Left lobe of liver (tissue), 2 donors: Measurements from ENCODE around the gene STKLD1. TPM values are rescaled to one million over a fixed set of nuclear protein-coding genes. Genes with fewer than 3 reads are reported as not detected.
"Not testable (repeated sequence)": the region's sequence is repeated elsewhere in the genome, so short reads cannot be mapped to it uniquely, and the experiment has no call there.

Experiments used
- ATAC-seq: fragments of 200-7000 bp; cut with Tn5 transposase; one replicate; pipeline ENCODE4 v1.9.1; 2020; ENCODE audit warnings: mild to moderate bottlenecking, moderate library complexity
- DNase-seq: peaks from one replicate; pipeline ENCODE4 v3.0.0-alpha.2; 2020; ENCODE audit warnings: low spot score
- total RNA-seq: library from RNA; stranded (reverse); gene quantifications from one replicate; pipeline ENCODE4 v1.2.1, GENCODE V29; 2021
- donor health status: DM: no; HTN: no; CAD: no; lungs with moderate emphysema.
- donor health status: DM: no; HTN: yes; CAD: no.

STKLD1 gene
- total RNA-seq, 1 donor from 2014 or later, result 0.83 TPM

DNA sequence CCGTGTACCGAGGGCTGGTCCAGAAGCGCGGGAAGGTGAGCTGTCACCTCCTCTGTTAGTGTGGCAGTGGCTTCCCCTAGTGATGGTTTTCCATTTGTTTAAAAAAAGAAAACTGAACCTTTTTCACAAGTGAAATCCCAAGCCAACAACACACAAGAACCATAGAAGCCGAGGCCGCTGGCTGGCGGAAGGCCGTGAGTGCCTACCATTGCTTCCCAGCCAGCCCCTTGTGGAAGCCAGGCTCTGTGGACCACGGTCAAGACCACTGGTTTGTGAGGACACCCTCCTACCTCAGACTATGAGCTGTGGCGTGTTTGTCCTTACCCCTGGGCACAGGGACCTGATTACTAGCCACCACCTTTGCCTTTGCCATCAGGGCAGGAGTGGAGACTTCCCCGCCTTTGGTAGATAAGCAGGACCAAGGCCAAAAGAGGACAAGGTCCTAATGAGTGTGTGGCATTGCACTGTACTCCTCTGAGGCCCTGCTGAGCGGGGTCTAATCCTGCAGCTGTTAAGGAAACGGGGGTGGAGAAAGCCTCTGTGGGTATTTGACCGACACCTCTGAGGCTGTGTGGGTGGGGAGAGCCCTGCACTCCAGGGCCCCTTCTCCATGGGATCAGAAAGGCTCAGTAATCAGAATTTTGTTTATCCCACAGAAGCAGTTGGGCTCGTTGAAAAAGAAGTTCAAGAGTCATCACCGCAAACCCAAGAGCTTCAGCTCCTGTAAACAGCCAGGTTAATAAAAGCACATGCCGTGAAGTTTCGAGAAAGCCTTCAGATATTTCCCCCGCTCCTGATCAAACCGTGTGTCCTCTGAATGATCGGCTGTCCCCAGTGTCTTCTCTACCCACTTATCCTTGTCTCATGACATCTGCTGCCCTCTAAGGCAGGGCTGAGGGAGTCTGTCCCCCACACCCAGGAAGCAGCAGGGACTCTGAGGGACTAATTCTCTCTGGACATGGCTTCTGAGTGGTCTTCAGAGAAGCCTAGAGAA, 15.5 kb upstream of the STKLD1 start:
- ATAC-seq (peak; percentile 25), DNase-seq (no peak)

DNA sequence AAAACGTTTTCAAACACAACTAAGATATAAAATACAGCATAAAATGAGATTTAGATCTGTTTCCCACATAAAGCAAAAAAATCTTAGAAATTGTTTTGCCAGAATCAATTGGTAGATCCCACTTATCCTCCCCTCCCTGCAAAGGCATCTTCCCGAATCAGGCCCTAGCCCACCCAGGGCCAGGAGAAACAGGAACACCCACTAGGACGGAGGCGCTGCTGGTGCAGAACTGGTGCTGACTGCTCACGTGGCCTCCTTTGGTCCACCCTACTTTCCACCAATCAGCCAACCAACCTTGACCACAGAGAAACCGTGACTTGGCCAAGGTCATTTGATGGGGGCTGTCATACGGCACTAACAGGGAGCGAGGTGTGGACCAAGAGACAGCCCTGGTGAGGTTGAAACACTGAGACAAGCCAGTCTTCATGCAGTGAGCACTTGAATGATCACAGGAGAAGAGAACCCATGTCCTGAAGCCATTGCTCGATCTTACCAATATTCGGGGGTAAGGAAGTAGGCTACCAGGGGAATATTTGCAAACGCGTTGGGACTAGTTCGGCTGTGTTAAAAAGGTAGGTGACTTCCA, 14.6 kb upstream of the STKLD1 start:
- DNase-seq (no peak), ATAC-seq (no peak)

DNA sequence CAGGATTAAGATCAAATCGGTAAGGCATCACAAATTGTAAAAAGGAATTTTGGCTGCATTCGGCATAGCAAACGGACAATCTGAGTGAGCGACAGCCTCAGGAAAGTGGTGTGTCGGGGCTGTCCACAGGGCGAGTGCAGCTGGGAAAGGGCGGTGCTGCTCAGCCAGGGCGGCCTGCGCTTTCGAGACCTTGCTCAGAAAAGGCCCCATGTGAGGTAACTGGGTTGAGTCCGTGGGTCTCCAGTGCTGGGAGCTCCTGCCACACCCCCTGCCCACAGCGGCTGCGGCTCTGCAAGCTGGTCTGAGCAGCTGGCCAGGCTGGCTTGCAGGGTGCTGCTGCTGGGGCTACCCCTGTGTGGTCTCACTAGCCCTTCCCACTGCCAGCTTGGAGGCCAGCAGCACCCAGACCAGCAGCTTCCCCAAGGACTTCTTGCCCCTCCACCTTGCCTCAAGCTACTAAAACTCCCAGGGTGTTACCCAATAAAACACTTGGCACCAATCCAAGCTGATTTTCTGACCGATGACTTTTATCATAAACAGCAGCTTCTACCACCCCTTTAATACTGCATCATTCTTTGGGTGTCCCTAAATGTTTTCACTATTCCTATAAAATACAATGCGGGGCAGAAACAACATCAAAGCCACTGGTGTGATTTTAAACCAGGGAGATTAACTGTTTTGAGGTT, 13.7 kb upstream of the STKLD1 start:
- no peak for DNase-seq
- ATAC-seq, result no peak

DNA sequence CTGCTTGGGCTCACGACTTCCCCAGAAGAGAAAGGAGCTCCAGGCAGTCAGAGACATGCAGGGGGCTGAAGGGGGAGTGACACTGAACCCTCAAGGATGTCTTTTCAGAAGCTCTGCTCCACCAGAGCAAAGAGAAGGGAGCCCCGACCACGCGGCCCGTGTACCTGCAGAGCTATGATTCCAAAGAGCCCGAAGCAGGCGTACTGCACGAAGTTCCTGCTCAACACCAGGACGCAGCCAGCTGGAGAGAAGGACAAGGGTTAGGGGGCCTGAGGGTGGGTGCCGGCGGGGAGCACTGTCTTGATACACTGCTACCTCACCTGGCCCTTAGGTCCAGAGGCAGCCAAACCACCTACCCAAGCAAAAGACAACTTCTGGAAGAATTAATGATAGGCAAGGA, 9.7 kb upstream of the STKLD1 start:
- DNase-seq, result no peak
- no peak for ATAC-seq

DNA sequence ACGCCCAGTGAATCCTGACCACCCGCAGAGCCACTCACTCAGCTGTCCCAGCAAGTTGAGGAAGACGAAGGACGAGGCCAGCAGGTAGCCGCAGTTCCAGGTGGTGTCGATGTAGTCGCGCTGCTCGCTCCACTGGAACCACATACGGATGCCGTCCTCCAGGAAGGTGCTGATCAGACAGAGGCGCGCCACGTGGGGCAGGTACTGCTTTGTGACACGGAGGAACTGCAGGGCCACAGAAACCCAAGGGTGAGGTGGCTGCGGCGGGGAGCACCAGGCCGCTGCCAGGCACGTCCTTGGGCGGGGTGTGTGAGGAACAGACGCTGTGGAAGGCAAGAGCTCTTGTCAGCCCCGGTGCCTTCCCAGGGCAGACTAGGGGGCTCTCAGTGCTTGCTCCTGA, 8.9 kb upstream of the STKLD1 start:
- DNase-seq (no peak), ATAC-seq (no peak)

DNA sequence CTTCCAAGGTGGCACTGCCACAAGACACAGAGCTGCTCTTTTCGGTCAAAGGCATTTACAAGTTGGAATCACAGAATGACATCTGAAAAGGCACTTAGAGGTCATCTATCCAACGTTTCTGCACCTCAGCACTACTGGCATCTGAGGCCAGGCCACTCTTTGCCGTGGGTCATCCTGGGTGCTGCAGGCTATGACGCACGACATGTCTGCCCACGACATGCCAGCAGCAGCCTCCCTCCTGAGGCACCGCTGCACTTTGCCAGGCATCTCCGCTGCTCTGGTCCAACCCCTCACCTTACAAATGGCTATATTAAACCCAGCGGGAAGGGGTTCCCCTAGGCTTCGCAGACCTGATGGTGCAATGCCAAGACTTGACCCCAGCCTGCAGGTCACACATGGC, 8.4 kb upstream of the STKLD1 start:
- no peak for DNase-seq
- no peak for ATAC-seq

DNA sequence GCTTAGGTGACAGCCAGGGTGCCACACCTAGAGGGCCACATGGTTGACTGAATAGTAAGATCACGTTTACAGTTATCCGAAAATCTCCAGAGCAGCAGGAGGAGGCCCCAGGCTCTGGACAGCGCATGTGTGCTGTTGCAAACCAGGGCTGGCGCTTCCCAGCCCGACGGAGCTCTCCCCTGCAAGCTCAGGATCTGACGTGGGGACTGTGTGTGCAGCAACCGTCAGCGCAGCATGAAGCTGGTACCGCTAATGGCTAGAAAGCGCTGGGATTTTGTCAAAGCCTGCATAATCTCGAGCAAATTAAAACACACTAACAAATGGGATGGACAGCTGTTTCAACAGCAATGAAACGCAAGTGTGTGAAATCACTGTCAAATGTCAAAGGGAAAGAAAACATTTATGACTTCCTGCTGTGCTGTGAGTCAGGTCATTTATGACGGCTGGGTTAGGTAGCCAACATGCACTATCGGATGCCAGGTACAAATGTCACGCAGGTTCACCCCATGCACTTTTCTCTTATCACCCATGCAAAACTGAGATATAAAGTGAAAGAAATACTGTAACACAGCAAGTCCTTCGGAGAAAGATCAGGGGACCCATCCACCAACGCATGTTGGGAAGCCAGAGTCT, 7.8 kb upstream of the STKLD1 start:
- DNase-seq, result no peak
- peak; percentile 37 for ATAC-seq

DNA sequence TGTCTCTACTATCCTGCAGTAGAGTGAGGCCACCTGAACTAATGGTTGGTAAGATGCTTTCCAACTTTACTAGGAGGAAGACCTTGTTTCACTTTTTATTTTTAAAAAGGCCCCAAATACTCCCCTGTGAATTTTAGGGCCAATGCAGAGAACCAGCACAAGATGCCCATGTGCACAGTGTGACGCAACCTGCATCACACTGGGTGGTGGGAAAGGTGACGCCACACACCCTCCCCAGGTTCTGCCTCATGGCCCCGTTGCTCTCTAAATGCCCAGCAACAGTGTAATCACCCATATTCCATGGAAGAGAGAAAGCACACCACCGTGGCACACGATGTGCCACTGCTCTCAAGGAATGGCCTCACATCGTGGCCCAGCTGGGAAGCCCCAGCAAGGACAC, 6.7 kb upstream of the STKLD1 start:
- ATAC-seq, result no peak
- DNase-seq, result no peak

DNA sequence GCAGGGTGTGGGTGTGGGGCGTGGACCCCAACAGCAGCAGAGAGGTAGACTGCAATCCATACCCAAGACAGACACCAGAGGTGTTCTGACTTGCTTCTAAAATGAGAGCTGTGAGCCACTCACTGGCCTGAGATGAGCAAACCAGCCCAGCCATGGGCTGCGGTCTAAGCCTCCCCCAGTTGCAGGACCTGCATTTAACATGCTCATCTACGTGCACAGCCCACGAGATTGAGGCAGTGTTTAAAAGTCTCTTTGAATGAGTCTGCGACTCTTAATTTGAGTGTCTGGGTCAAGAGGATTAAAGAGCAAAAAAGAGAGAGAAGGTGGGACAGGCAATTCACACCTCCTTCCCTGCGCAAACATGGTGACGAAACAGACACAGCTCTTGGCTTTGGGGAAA, 6.2 kb upstream of the STKLD1 start:
- DNase-seq, result no peak
- ATAC-seq, result no peak

DNA sequence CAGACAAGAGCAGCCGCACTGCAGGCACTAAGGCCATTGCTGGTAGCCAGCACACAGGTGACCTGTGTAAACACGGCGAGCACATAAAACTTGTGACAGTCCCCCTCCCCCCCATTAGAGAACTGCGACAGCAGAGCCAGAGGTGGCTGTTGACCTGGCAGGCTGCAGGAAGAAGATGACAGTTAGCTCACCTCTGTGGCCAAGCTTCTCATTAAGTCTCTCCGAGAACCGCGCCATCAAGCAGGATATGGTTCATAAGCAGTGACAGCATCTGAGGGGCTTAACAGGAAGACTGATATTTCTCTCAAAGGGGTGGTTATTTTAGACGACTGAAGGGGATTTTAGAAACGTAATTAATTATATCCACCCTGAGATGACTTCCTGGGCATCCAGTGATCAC, 5.5 kb upstream of the STKLD1 start:
- peak; percentile 81 for DNase-seq
- peak; percentile 73 for ATAC-seq

DNA sequence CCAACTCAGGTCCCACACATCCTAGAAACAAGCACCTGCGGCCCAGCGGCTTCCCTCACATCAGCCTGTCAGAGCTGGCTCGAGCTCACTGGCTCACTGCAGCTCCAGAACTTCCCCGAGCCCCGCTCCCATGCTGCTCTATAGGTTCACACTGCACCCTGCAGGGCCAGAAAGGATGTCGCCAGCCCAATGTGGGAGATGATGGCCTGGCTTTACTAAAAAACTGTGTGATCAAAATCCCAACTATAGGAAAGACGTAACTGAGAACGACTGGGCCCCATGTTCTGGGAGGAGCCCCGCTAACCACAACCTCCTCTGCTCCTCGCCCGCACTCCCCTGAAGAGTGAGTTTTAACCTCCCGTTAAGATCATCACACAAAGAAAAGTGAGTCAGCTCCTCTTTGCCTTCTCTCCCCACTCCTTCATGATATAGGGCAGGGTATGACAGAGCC, 4.9 kb upstream of the STKLD1 start:
- ATAC-seq (no peak), DNase-seq (no peak)

DNA sequence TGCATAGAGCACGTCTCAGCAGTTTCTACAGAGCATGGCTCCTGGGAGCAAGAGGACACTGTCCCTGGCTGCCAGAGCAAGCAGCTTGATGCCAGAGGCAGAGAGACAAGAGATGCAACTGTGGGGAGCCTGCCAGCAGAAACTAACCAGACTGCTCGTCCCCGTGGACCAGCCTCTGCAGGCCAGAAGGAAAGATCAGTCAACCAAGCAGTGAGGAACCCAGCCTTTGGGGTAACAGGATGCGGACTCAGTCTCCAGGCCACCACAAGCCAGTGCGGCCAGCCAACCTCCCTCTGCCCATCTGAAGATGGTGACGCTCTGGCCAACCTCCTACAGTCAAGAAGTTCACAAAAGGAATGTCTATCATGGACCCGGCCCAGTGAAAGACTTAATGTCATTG, 4.0 kb upstream of the STKLD1 start:
- DNase-seq (peak; percentile 77), ATAC-seq (peak; percentile 29)

DNA sequence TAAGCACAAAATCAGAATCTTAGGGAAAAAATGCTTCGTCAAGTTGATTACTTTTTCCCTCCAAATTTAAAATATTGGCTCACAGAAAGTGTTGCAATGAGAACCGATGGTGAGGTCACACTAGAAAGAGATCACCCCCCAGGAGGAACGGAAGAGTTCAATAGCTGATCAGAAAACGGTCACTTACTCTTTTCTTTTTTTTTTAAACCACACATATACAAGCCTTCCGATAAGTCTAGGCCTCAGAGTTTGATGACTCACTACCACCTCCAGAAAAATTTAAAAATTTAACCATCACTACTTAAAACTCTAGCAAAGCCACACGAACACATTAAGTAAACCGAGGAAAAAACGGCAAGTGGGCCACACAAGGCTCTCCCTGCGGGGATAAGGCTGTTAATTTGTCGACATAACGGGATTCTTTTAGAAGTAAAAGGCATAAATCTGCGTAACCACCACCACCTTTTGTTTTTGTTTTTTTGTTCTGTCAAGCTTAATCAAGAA, 1.5 kb upstream of the STKLD1 start:
- ATAC-seq (no peak), DNase-seq (no peak)

DNA sequence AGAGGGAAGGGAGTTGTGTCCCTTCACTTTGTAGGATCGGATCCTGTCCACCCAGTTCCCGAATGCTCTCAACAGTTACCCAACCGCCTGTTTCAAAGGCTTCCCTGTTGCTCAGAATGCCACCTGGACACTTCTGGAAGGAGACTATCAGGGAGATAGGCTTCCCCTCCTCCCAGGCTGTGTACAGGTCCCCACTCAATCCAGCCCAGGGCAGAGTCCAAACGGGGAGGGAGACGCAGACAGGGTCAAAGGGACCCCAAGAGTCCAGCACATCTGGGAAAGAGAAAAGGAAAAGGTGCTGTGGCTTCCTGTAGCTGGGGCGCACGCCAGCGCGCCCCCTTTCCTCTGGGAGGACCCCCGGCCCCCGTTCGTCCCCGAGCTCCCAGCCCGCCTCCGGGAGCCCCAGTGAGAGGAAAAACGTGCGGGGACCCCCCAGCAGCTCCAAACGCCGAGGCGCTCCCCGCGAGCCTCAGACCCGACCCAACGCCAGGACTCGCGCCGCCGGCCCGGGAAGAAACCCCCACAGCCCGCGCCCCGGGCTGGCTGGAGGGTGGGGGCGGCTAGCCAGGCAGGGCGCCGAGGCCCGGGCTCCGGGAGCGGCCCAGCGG, 946 bp upstream of the STKLD1 start:
- ATAC-seq, result peak; percentile 53
- DNase-seq, result peak; percentile 77

DNA sequence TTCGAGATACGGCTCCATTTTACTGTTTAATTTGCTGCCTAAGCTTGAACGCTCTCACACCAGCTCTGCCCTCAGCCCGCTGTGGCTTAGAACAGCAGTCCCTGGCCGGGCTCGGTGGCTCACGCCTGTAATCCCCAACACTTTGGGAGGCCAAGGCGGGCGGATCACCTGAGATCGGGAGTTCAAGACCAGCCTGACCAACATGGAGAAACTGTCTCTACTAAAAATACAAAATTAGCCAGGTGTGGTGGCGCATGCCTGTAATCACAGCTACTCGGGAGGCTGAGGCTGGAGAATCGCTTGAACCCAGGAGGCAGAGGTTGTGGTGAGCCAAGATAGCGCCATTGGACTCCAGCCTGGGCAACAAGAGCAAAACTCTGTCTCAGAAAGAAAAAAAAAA, 1.1 kb downstream of the STKLD1 start:
- ATAC-seq, DNase-seq: not testable (repeated sequence)

DNA sequence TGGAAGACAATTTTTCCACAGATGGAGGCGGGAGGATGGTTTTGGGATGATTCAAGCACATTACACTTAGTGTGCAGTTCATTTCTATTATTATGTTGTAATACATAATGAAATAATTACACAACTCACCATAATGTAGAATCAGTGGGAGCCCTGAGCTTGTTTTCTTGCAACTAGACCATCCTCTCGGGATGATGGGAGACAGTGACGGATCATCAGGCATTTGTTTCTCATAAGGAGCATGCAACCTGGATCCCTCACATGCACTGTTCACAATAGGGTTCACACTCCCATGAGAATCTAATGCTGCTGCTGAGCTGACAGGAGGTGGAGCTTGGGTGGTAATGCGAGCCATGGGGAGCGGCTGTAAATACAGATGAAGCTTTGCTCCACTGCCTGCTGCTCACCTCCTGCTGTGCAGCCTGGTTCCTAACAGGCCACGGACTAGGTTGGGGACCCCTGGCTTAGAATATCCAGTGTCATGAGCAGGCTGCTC, 1.6 kb downstream of the STKLD1 start:
- DNase-seq (no peak), ATAC-seq (no peak)

DNA sequence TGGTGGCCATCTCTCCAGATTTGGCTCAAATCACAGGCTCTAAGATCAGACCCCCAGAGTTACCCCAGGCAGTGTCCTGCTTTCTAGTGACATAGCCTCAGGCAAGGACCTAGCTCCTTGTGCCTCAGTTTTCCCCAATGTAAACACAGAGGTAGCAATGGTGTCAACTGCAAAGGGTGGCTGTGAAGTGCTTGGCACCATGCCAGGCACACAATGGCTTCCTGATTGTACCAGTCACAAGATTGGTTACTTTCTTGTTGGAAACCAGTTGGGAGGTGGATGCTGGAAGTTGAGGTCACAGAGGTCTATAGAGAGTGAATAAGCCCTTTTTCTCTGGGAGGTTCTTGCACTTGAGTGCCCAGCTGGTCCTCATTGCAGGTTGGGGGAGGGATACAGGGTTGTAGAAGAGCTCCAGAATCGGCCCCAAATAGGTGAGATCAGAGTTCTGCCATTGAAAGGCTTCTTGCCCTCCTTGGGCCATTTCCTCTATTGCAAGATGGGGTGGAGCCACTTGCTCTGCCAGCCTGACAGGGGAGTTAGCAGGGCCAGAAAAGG, 2.3 kb downstream of the STKLD1 start:
- DNase-seq, result no peak
- ATAC-seq, result no peak

DNA sequence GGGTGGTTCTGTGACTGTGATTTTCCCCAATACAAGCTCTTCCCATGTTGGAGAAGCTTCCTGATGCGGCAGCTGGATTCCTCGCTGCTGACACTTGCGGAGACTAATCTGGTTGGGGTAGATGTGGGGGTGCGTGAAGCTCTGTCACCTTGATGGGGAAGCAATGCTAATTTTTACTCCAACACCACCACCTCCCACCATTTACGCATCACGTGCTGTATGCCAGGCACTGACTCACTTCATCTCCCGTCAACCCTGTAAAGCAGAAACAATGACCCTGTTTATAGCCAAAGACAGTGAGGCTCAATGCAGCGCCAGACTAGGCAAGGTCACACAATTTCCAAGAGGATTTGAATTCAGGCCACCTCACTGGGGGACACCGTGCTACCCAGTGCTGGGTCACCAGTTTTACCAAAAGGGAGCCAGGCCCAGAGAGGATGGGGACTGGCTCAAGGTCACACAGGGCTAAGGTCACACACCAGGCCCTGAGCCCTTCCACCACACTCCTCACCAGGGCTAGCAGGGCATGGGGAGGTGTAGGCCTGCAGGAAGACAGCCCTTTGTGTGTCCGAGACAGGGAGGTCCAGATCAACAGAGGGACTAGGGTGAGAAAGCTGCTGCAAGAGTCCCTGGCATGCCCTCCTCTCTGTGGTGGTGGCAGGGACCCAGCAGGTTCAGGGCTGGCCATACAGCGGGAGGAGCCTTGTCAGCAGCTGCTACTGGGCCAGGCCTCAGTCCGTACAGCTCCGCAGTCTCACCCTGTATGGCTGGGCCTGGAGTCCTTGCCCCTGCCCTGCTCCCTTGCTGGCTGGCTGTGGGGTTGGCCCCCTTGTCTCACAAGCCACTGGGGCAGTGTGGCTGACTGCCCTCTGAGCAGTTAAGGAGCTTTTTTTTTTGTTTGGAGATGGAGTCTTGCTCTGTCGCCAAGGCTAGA, 3.3 kb downstream of the STKLD1 start:
- DNase-seq (no peak), ATAC-seq (no peak)

DNA sequence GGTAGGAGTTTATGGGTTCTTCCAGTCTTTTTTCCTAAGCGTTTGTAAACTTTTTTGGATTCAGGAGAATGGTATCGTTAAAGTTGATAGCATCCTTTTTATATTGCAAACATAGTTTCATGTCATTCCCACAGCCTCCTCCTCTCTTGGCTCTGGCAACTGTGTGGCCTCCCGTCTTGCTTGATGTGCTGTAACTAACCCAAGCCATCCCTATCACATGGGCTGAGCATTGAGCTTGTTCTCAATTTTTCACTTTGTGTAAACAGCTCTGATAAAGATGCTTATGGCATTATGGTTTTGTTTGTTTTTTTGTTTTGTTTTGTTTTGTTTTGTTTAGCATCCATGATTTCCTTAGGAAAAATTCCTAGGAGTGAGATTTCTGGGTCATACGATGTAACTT, 4.6 kb downstream of the STKLD1 start:
- DNase-seq (no peak), ATAC-seq (no peak)
